Measurements from ENCODE around the gene SLC35A2.

The SLC35A2 gene

GRCh38 chrX:48918643-48919340 is 7.3 kb upstream of the SLC35A2 start, which contains the start of gene PIM2:
Gene PIM2, minus strand, starts transcription at chrX:48919024. Its CDS starts 190 bp downstream, at chrX:48918834.
- H3K36me3 ChIP-seq (ENCODE audit: insufficient read depth, low read length) = peaks cover 54% of the 10 kb centered on the region
- H3K4me3 ChIP-seq (ENCODE audit: low read depth, low read length, poor library complexity, severe bottlenecking) = peak within 1 kb of the TSS; percentile 99

GRCh38 chrX:48918301-48918642 is 6.8 kb upstream of the SLC35A2 start:
- H3F3A ChIP-seq (ENCODE audit: insufficient read depth, low read length) = no peaks in the 10 kb centered on the region
- H3K27ac ChIP-seq (ENCODE audit: low read depth, low read length, poor library complexity, severe bottlenecking) = peak overlapping the region; percentile 93
- peaks cover 59% of the 10 kb centered on the region for H3K36me3 ChIP-seq (ENCODE audit: insufficient read depth, low read length)
- peak overlapping the region; percentile 100 for H3K9ac ChIP-seq (ENCODE audit: low read length)
- peaks cover 56% of the 10 kb centered on the region for H3K4me1 ChIP-seq (ENCODE audit: insufficient read depth, low read length, severe bottlenecking)
- H3K4me3 ChIP-seq (ENCODE audit: low read depth, low read length, poor library complexity, severe bottlenecking) = peak overlapping the region; percentile 99
- peak overlapping the region; percentile 75 for H3K4me2 ChIP-seq (ENCODE audit: low read length)
- H3K27me3 ChIP-seq (ENCODE audit: insufficient read depth, low read length) = no peaks in the 10 kb centered on the region
- H3K79me2 ChIP-seq (ENCODE audit: insufficient read depth, low read length) = peaks cover 15% of the 10 kb centered on the region; the same call in 1 of the 2 replicates
- H3K9me3 ChIP-seq (ENCODE audit: low read length) = no peaks in the 10 kb centered on the region
- H4K20me1 ChIP-seq (ENCODE audit: insufficient read depth, low read length) = no peaks in the 10 kb centered on the region
- TF ChIP-seq EZH2 (IDR thresholded peaks at IDR 0.05; ENCODE audit: borderline replicate concordance, low read length) (no peak), CTCF (IDR thresholded peaks at IDR 0.05; ENCODE audit: low read length) (no peak)
- H3K9me2 ChIP-seq (ENCODE audit: low read depth, low read length) = no peaks in the 10 kb centered on the region
- no peak overlapping the region for H2AFZ ChIP-seq (ENCODE audit: low read length)

More at GRCh38 chrX:48918643-48919340, 7.3 kb upstream of the SLC35A2 start, which contains the start of gene PIM2:
- H3K9ac ChIP-seq (ENCODE audit: low read length) = peak within 1 kb of the TSS; percentile 100
- no peaks in the 10 kb centered on the region for H3F3A ChIP-seq (ENCODE audit: insufficient read depth, low read length)
- H3K79me2 ChIP-seq (ENCODE audit: insufficient read depth, low read length) = peaks cover 15% of the 10 kb centered on the region; the same call in 1 of the 2 replicates
- peak within 1 kb of the TSS; percentile 75 for H3K4me2 ChIP-seq (ENCODE audit: low read length)
- H3K9me2 ChIP-seq (ENCODE audit: low read depth, low read length) = no peaks in the 10 kb centered on the region
- no peak for TF ChIP-seq EZH2 (IDR thresholded peaks at IDR 0.05; ENCODE audit: borderline replicate concordance, low read length)
- no peak for TF ChIP-seq CTCF (IDR thresholded peaks at IDR 0.05; ENCODE audit: low read length)
- no peaks in the 10 kb centered on the region for H3K9me3 ChIP-seq (ENCODE audit: low read length)
- no peaks in the 10 kb centered on the region for H4K20me1 ChIP-seq (ENCODE audit: insufficient read depth, low read length)
- H2AFZ ChIP-seq (ENCODE audit: low read length) = no peak within 1 kb of the TSS
- H3K27ac ChIP-seq (ENCODE audit: low read depth, low read length, poor library complexity, severe bottlenecking) = peak within 1 kb of the TSS; percentile 93
- peaks cover 54% of the 10 kb centered on the region for H3K4me1 ChIP-seq (ENCODE audit: insufficient read depth, low read length, severe bottlenecking)
- no peaks in the 10 kb centered on the region for H3K27me3 ChIP-seq (ENCODE audit: insufficient read depth, low read length)

GRCh38 chrX:48917139-48918001 is 5.9 kb upstream of the SLC35A2 start:
- H3K27ac ChIP-seq (ENCODE audit: low read depth, low read length, poor library complexity, severe bottlenecking) = peak overlapping the region; percentile 93

More at GRCh38 chrX:48917139-48918001, 5.9 kb upstream of the SLC35A2 start:
- 0 out of 2 replicates have a peak, but pooled peaks cover 2% of the 10 kb centered on the region for H3F3A ChIP-seq (ENCODE audit: insufficient read depth, low read length)
- peaks cover 15% of the 10 kb centered on the region; the same call in 1 of the 2 replicates for H3K79me2 ChIP-seq (ENCODE audit: insufficient read depth, low read length)
- no peaks in the 10 kb centered on the region for H3K27me3 ChIP-seq (ENCODE audit: insufficient read depth, low read length)
- no peaks in the 10 kb centered on the region for H3K9me2 ChIP-seq (ENCODE audit: low read depth, low read length)
- H2AFZ ChIP-seq (ENCODE audit: low read length) = no peak overlapping the region
- peaks cover 60% of the 10 kb centered on the region for H3K36me3 ChIP-seq (ENCODE audit: insufficient read depth, low read length)
- peak overlapping the region; percentile 75 for H3K4me2 ChIP-seq (ENCODE audit: low read length)
- no peaks in the 10 kb centered on the region for H3K9me3 ChIP-seq (ENCODE audit: low read length)
- H4K20me1 ChIP-seq (ENCODE audit: insufficient read depth, low read length) = no peaks in the 10 kb centered on the region
- peak overlapping the region; percentile 99 for H3K4me3 ChIP-seq (ENCODE audit: low read depth, low read length, poor library complexity, severe bottlenecking)
- no peak for TF ChIP-seq EZH2 (IDR thresholded peaks at IDR 0.05; ENCODE audit: borderline replicate concordance, low read length)
- peak; percentile 85 for TF ChIP-seq CTCF (IDR thresholded peaks at IDR 0.05; ENCODE audit: low read length)
- peak overlapping the region; percentile 100 for H3K9ac ChIP-seq (ENCODE audit: low read length)
- H3K4me1 ChIP-seq (ENCODE audit: insufficient read depth, low read length, severe bottlenecking) = peaks cover 63% of the 10 kb centered on the region
